ENCODE results near the gene FBXL19. TPM values are rescaled to one million over a fixed set of nuclear protein-coding genes. Genes with fewer than 3 reads are reported as not detected.

Gene FBXL19
- polyA plus RNA-seq, 1 of the 3 experiments (the other 2 are of a cell fraction): 20.6 TPM

DNA sequence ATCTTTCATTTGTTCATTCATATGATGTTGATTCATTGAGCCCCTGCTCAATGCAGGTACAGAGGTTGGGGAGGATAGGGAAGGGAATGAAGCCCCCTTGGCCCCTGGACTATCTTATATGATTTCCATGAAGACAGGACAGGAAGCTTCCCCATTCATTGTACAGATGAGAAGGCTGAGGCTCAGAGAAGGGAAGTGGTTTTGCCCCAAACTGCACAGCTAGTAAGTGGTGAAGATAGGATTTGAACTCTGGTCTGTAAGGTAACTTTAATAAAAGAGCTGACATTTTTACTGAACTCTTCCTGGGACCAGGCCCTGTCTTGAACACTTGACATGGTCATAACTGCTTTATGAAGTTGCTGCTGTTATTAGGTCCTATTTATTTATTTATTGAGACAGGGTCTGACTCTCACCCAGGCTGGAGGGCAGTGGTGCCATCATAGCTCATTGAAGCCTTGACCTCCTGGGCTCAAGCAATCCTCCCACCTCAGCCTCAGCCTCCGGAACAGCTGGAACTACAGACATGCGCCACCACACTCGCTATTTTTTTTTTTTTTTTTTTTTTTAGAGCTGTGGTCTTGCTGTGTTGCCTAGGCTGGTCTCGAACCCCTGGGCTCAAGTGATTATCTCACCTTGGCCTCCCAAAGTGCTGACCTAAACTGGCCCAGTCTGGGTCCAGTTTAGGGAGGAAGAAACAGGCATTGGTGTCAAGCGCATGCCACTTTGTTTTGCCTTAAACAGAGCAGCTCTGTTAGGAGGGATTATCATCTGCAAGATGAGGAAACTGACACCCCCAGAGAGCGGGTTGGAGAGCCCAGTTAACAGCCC, 22.0 kb upstream of the FBXL19 start:
- Histone ChIP-seq H3K9me2 (no peaks in the 10 kb centered on the region), H3F3A (replicated peaks; ENCODE audit: insufficient read depth) (peaks cover 16% of the 10 kb centered on the region), H3K4me2 (peak overlapping the region; percentile 39; the same call in 1 of the 2 replicates), H4K20me1 (ENCODE audit: insufficient read depth) (no peaks in the 10 kb centered on the region), H3K27ac (ENCODE audit: low read depth in 2 of 2, low read length in 1 of 2) (peak overlapping the region in 1 of 2 experiments; percentile 31; a peak in 1 of 4 replicates), H2AFZ (ENCODE audit: low read depth) (no peak overlapping the region), H3K27me3 (ENCODE audit: insufficient read depth) (no peaks in the 10 kb centered on the region), H3K4me3 (ENCODE audit: low read depth in 2 of 2, low read length in 1 of 2) (peak overlapping the region; percentile 35 to 36; a peak in 2 of 4 replicates), H3K9ac (no peak overlapping the region), H3K4me1 (ENCODE audit: control insufficient read depth in 1 of 2, insufficient read depth in 2 of 2, low read depth in 1 of 2, low read length in 1 of 2) (peaks cover 5 to 14% of the 10 kb centered on the region in 2 experiments; a peak in 2 of 4 replicates), H3K36me3 (replicated peaks in 1 of 2; ENCODE audit: control insufficient read depth in 1 of 2, insufficient read depth in 2 of 2, low read length in 1 of 2) (no peaks in the 10 kb centered on the region), H3K9me3 (no peaks in the 10 kb centered on the region), H3K79me2 (ENCODE audit: insufficient read depth) (peaks cover 4% of the 10 kb centered on the region; the same call in 1 of the 2 replicates)
- no peak for DNase-seq
- ChIA-PET POLR2A (interaction anchor here (0.6 to 1.7 kb wide), 8 partner anchors 17 to 199 kb away, joined by 3 to 8 read pairs (median 3); no protein-coding TSS in a partner anchor), CTCF (interaction anchor here (0.6 to 4.6 kb wide), 24 partner anchors 8 to 789 kb away, joined by 3 to 74 read pairs (median 4); partner anchors contain the start of gene BCL7C)
- 77% methylated on average over 4 of the region's 6 CpGs for WGBS (ENCODE audit: low lambda C conversion rate)
- TF ChIP-seq RFX5 (IDR thresholded peaks at IDR 0.05; ENCODE audit: low read length) (no peak), CTCF (IDR thresholded peaks at IDR 0.05) (0 out of 2 replicates have a peak, but pooled peaks have one; percentile 5), MXI1 (IDR thresholded peaks at IDR 0.05; ENCODE audit: low read depth, low read length) (no peak), NRF1 (IDR thresholded peaks at IDR 0.05; ENCODE audit: low read depth, low read length) (no peak)

GRCh38 chr16:30902029-30902972, 21.1 kb upstream of the FBXL19 start:
- Histone ChIP-seq H3K9me2 (no peaks in the 10 kb centered on the region), H3K4me2 (peak overlapping the region; percentile 75), H3F3A (replicated peaks; ENCODE audit: insufficient read depth) (peaks cover 16% of the 10 kb centered on the region), H3K9me3 (no peaks in the 10 kb centered on the region), H3K9ac (peak overlapping the region; percentile 53), H4K20me1 (ENCODE audit: insufficient read depth) (no peaks in the 10 kb centered on the region), H2AFZ (ENCODE audit: low read depth) (0 out of 2 replicates have a peak overlapping the region, but pooled peaks have one; percentile 35), H3K79me2 (ENCODE audit: insufficient read depth) (peaks cover 4% of the 10 kb centered on the region; the same call in 1 of the 2 replicates), H3K27me3 (ENCODE audit: insufficient read depth) (no peaks in the 10 kb centered on the region), H3K27ac (ENCODE audit: low read depth in 2 of 2, low read length in 1 of 2) (peak overlapping the region; percentile 30 to 44; a peak in 3 of 4 replicates), H3K4me1 (ENCODE audit: control insufficient read depth in 1 of 2, insufficient read depth in 2 of 2, low read depth in 1 of 2, low read length in 1 of 2) (peaks cover 5 to 14% of the 10 kb centered on the region in 2 experiments; a peak in 2 of 4 replicates), H3K36me3 (replicated peaks in 1 of 2; ENCODE audit: control insufficient read depth in 1 of 2, insufficient read depth in 2 of 2, low read length in 1 of 2) (no peaks in the 10 kb centered on the region), H3K4me3 (ENCODE audit: low read depth in 2 of 2, low read length in 1 of 2) (peak overlapping the region; percentile 36 to 38)
- CTCF ChIA-PET: interaction anchor here (0.6 to 4.6 kb wide), 27 partner anchors 8 to 646 kb away, joined by 3 to 74 read pairs (median 4); partner anchors contain the start of gene BCL7C
- 71% methylated on average over 19 of the region's 99 CpGs for WGBS (ENCODE audit: low lambda C conversion rate)
- DNase-seq: peak; percentile 94
- TF ChIP-seq RAD21 (IDR thresholded peaks at IDR 0.05; ENCODE audit: low read length) (peak; percentile 30; the same call in 1 of the 2 replicates), NRF1 (IDR thresholded peaks at IDR 0.05; ENCODE audit: low read depth, low read length) (0 out of 2 replicates have a peak, but pooled peaks have one; percentile 4), GABPA (IDR thresholded peaks at IDR 0.05; ENCODE audit: low read depth) (no peak), SMC3 (IDR thresholded peaks at IDR 0.05; ENCODE audit: low read depth, low read length) (peak; percentile 43)
- POLR2A ChIA-PET: interaction anchor here (0.5 to 1.7 kb wide), 9 partner anchors 9 to 144 kb away, joined by 3 to 8 read pairs (median 4); partner anchors contain the start of gene BCL7C
